Prostate gland (tissue), 2 donors: Measurements from ENCODE around the gene REEP6. TPM values are rescaled to one million over a fixed set of nuclear protein-coding genes. Genes with fewer than 3 reads are reported as not detected.

ENCODE experiments used
- DNase-seq: peaks from one replicate; pipeline ENCODE4 v3.0.0-alpha.2; 2019; ENCODE audit warnings: low spot score
- H3K27ac ChIP-seq, 2 donors: fragments of 200-600 bp; sonication (generic); 2 replicates each; pipeline ENCODE4 v1.5.1; 2017 to 2019
- H3K27me3 ChIP-seq: fragments of 200-600 bp; sonication (generic); replicated peaks from 2 replicates; pipeline ENCODE4 v1.5.1; 2019; ENCODE audit not compliant: insufficient read depth
- H3K36me3 ChIP-seq, 2 donors: fragments of 200-600 bp; sonication (generic); 1 replicate in 1 of 2; 2 replicates in 1 of 2; pipeline versions ENCODE4 v1.5.1 to v1.8.1; 2017 to 2019
- H3K4me1 ChIP-seq: fragments of 200-600 bp; sonication (generic); replicated peaks from 2 replicates; pipeline ENCODE4 v1.5.1; 2019
- H3K4me3 ChIP-seq, 2 donors: fragments of 200-600 bp; sonication (generic); 2 replicates each; pipeline ENCODE4 v1.5.1; 2017 to 2019
- H3K9me3 ChIP-seq: fragments of 200-600 bp; sonication (generic); 2 replicates; pipeline ENCODE4 v1.5.1; 2017
- POLR2A ChIP-seq: fragments of 450-650 bp; IDR thresholded peaks from one replicate; pipeline ENCODE4 v1.6.1; 2016; ENCODE audit warnings: antibody characterized with exemption, mild to moderate bottlenecking
- POLR2AphosphoS5 ChIP-seq: sonication (generic); formaldehyde crosslinking; IDR thresholded peaks from one replicate; pipeline ENCODE4 v1.6.1; 2017; ENCODE audit warnings: antibody characterized with exemption
- WGBS: methylation state at CpG from one replicate; pipeline ENCODE4 v1.1.5; 2018; 5-methylcytosine and 5-hydroxymethylcytosine counted together
- intact Hi-C: fragments of 100-400 bp; cut with DNase I; formaldehyde crosslinking; loops from one replicate; pipeline ENCODE4 v1.14.2; 2022
- total RNA-seq, 2 donors: library from RNA; depleted of rRNA; stranded (reverse); fragments of >200 nt; gene quantifications; one replicate each; pipeline ENCODE4 v1.1.0, GENCODE V29; 2016
- TF ChIP-seq, protein P1 (sequence below), 4 experiments: fragments of 200-600 bp in 2 of 4; fragments of 450-650 bp in 2 of 4; sonication (generic) in 2 of 4; IDR thresholded peaks; 1 replicate in 3 of 4; 2 replicates in 1 of 4; pipeline ENCODE4 v1.5.1; 2016 to 2019; ENCODE audit warnings: antibody characterized with exemption in 4 of 4, mild to moderate bottlenecking in 2 of 4, moderate library complexity in 2 of 4

REEP6 gene
- total RNA-seq, 2 donors from 2014 or later: 61.9 to 349 TPM

DNA sequence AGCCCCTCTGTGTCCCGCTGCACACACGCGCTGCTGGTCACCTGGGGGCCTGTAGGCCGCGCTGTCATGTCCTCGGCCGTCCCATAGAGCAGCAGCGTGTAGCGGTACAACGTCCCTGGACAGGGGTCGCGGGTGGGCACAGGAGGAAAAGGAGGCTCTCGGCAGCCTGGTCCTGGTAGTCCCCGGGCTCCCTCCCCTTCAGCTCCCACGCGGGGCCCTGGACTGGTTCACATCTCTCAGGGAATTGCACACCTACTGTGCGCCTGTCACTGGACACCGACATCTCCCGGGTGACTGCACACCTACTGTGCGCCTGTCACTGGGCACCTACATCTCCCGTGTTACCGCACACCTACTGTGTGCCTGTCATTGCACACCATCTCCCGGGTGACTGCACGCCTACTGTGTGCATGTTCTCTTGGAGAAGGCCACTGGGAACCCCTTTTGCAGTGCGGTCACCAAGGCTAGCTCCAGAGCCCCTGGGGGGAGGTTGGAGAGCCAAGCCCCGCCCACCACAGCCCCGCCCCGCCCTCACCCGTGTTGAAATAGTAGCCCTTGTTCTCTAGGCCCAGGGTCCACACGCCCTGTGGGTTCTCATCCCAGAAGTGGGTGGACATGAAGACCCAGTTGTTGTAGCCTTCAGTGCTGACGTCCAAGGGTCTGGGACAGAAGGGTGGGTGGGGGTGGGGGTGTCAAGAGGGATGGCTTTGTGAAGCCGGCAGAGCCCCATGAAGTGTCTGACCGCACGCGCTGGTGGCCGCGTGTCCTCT is 8.4 kb upstream of the REEP6 start:
- 83% methylated on average over 33 of the region's 37 CpGs for WGBS
- DNase-seq: no peak
- no peak overlapping the region for H3K27ac ChIP-seq
- no peaks in the 10 kb centered on the region for H3K27me3 ChIP-seq
- intact Hi-C loops: no loop called here
- H3K9me3 ChIP-seq: no peaks in the 10 kb centered on the region
- H3K4me1 ChIP-seq: no peaks in the 10 kb centered on the region
- H3K36me3 ChIP-seq: no peaks in the 10 kb centered on the region
- TF ChIP-seq POLR2AphosphoS5 (no peak), POLR2A (no peak)
- TF ChIP-seq, protein P1, sequence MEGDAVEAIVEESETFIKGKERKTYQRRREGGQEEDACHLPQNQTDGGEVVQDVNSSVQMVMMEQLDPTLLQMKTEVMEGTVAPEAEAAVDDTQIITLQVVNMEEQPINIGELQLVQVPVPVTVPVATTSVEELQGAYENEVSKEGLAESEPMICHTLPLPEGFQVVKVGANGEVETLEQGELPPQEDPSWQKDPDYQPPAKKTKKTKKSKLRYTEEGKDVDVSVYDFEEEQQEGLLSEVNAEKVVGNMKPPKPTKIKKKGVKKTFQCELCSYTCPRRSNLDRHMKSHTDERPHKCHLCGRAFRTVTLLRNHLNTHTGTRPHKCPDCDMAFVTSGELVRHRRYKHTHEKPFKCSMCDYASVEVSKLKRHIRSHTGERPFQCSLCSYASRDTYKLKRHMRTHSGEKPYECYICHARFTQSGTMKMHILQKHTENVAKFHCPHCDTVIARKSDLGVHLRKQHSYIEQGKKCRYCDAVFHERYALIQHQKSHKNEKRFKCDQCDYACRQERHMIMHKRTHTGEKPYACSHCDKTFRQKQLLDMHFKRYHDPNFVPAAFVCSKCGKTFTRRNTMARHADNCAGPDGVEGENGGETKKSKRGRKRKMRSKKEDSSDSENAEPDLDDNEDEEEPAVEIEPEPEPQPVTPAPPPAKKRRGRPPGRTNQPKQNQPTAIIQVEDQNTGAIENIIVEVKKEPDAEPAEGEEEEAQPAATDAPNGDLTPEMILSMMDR (IDR thresholded peaks at IDR 0.05): no peak
- no peak overlapping the region for H3K4me3 ChIP-seq

DNA sequence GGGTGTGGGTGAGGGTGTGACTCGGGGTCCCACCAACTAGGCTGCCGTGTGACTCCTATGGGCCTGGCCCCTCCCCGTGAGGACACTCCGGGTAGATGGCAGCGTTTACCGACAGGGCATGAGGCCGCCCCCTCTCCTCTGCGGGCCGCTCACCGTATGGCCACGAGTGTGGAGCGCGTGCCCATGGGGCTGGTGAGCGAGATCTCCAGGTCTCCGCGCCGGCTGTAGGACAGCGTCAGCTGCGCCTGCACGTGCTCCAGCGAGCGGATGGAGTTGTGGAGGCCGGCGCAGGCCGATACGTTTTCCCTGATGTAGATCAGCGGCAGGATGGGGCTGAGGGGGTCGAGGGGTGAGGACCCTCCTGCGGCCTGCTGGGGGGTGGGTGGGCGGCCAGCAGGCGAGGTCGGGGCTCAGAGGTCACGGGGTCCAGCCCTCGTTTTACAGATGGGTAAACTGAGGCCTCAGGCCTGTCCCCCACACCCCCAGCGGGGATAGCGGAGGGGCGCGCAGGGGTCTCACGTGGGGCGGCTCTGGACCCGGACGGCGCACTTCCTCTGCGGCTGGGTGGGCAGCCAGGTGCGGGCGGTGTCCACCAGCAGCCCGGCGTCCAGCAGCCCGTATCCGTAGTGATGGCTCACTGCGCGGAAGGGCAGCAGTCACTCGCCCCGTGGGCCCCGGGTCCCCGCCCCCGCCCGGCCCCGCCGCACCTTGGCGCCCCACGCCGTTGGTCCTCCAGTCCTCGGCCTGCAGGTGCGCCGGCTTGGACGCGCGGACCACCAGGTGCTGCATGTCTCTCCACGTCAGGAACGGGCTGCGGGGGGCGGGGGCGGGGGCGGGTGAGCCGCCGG is 7.6 kb upstream of the REEP6 start:
- DNase-seq: no peak
- 91% methylated on average over 56 of the region's 77 CpGs for WGBS
- Histone ChIP-seq H3K4me3 (no peak overlapping the region), H3K27ac (no peak overlapping the region), H3K27me3 (no peaks in the 10 kb centered on the region), H3K36me3 (no peaks in the 10 kb centered on the region), H3K4me1 (no peaks in the 10 kb centered on the region), H3K9me3 (no peaks in the 10 kb centered on the region)
- intact Hi-C loops: no loop called here
- TF ChIP-seq POLR2AphosphoS5 (no peak), POLR2A (no peak)
- TF ChIP-seq, protein P1 (IDR thresholded peaks at IDR 0.05): no peak

DNA sequence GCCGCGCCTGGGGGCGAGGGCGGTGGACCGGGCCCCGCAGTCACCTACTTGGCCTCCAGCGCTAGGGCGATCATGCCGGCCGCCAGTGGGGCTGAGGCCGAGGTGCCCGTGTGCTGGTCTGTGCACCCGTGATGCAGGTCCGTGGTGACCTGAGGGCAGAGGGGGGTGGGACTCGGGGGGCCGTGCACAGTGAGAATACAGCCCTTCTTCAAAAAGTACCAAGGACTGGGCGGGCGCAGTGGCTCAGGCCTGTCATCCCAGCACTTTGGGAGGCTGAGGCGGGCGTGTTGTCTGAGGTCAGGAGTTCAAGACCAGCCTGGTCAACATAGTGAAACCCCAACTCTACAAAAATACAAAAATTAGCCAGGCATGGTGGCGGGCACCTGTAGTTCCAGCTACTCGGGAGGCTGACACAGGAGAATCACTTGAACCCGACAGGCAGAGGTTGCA is 7.0 kb upstream of the REEP6 start:
- Histone ChIP-seq H3K27me3 (no peaks in the 10 kb centered on the region), H3K4me1 (no peaks in the 10 kb centered on the region), H3K4me3 (no peak overlapping the region), H3K9me3 (no peaks in the 10 kb centered on the region), H3K27ac (no peak overlapping the region), H3K36me3 (no peaks in the 10 kb centered on the region)
- TF ChIP-seq POLR2AphosphoS5 (no peak), POLR2A (no peak)
- TF ChIP-seq, protein P1 (IDR thresholded peaks at IDR 0.05): no peak
- intact Hi-C loops: no loop called here
- no peak for DNase-seq
- 95% methylated on average over 18 of the region's 23 CpGs for WGBS

DNA sequence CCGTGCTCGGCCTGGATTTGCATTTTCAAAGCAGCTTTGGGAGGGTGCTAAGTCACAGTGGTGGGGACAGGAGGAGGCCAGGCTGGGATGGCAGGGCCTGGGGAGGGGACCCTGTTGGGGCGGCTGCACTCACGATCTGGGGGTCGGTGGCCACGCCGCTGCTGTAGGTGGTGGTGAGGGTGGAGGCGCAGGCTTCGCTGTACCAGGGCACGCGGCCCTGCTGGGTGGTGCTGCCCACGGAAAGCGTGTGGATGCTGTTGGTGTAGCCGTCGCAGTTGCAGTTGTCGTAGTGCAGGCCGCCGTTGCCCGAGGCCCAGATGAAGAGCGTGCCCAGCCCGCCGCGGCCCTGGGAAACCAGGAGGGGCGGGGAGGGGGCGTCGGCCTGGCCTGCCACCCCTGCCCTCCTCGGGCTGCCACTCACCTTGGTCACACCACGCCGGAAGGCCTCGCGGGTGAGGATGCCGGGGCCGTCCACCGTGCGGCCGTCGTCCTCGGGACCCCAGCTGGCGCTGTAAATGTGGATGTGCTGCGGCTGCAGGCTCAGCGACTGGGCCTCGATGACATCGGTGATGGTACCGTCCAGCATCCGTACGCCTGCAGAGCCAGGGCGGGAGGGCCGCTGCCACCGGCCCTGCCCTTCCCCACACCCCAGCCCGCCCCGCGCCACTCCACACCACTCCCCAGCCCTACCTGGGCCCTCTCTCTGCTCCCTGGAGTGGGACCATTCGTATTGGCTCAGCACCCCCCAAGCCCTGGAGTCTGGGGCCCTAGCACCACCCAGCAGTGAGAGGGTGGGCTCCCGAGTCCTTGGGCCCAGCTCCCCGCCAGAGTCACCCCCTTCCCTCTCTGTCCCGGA is 4.0 kb upstream of the REEP6 start:
- H3K4me1 ChIP-seq: no peaks in the 10 kb centered on the region
- 91% methylated on average over 43 of the region's 56 CpGs for WGBS

More for the DNA sequence above, 4.0 kb upstream of the REEP6 start:
- intact Hi-C loops: no loop called here
- DNase-seq: no peak
- Histone ChIP-seq H3K4me3 (no peak overlapping the region), H3K27ac (no peak overlapping the region), H3K27me3 (no peaks in the 10 kb centered on the region), H3K9me3 (no peaks in the 10 kb centered on the region), H3K36me3 (no peaks in the 10 kb centered on the region)
- TF ChIP-seq POLR2AphosphoS5: no peak
- TF ChIP-seq, protein P1 (IDR thresholded peaks at IDR 0.05): no peak
